Prostate gland (tissue), 2 donors: ENCODE measurements around the gene STT3A.

Experiments
- POLR2A ChIP-seq: fragments of 450-650 bp; IDR thresholded peaks from one replicate; pipeline ENCODE4 v1.6.1; 2016; ENCODE audit warnings: antibody characterized with exemption, mild to moderate bottlenecking
- POLR2AphosphoS5 ChIP-seq: sonication (generic); formaldehyde crosslinking; IDR thresholded peaks from one replicate; pipeline ENCODE4 v1.6.1; 2017; ENCODE audit warnings: antibody characterized with exemption
- TF ChIP-seq, protein P1 (sequence below), 4 experiments: fragments of 200-600 bp in 2 of 4; fragments of 450-650 bp in 2 of 4; sonication (generic) in 2 of 4; IDR thresholded peaks; 1 replicate in 3 of 4; 2 replicates in 1 of 4; pipeline ENCODE4 v1.5.1; 2016 to 2019; ENCODE audit warnings: antibody characterized with exemption in 4 of 4, mild to moderate bottlenecking in 2 of 4, moderate library complexity in 2 of 4

DNA sequence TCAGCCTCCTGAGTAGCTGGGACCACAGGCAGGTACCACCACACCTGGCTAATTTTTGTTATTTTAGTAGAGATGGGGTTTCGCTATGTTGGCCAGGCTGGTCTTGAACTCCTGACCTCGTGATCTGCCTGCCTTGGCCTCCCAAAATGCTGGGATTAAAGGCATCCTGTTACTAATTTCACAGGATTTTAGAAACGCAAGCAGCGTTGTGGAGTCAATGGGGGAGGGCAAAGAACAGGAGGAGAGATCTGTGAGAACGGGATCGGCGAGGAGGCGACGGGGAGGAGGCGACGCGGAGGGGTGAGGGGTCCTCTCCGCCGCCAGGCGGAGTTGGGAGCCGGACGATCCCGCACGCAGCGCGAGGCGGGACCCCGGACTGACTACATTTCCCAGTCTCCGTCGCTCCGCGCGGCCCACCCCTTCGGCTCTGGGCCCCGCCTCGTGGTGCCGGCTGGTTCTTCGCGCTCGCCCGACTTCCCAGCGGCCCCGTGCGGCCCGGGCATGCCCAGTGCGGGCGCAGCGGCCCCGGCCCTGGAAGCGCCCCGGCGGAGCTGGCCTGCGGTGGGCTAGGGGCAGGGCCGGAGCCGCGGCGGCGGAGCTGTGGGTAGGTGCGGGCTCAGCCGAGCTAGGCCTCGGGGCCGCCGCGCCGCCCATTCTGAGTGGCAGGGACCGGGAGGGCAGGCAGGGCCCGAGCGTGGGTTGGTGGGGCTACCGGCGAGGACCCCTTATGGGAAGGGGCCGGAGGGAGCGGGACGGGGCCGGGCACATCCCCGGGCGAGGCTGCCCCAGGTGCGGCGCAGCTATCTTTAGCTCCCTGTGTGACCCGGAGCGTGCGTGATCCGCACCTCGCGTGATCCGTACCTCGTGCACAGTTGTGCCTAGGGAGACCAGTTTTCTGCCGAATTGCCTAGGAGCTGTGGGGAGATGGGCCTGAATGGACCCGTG, 23.4 kb upstream of the STT3A start, which contains the start of gene EI24:
- TF ChIP-seq, protein P1, sequence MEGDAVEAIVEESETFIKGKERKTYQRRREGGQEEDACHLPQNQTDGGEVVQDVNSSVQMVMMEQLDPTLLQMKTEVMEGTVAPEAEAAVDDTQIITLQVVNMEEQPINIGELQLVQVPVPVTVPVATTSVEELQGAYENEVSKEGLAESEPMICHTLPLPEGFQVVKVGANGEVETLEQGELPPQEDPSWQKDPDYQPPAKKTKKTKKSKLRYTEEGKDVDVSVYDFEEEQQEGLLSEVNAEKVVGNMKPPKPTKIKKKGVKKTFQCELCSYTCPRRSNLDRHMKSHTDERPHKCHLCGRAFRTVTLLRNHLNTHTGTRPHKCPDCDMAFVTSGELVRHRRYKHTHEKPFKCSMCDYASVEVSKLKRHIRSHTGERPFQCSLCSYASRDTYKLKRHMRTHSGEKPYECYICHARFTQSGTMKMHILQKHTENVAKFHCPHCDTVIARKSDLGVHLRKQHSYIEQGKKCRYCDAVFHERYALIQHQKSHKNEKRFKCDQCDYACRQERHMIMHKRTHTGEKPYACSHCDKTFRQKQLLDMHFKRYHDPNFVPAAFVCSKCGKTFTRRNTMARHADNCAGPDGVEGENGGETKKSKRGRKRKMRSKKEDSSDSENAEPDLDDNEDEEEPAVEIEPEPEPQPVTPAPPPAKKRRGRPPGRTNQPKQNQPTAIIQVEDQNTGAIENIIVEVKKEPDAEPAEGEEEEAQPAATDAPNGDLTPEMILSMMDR (IDR thresholded peaks at IDR 0.05) = peak in 3 of 4 experiments; percentile 35 to 75 (median 65)
- TF ChIP-seq POLR2AphosphoS5 (peak; percentile 69), POLR2A (peak; percentile 63)
